Loucy (cell line): ENCODE measurements around the gene YBX2.

ENCODE experiments used
- H2AFZ ChIP-seq: fragments of 200-600 bp; sonication (generic); 2 replicates; pipeline ENCODE4 v1.6.0; 2016; ENCODE audit warnings: antibody characterized with exemption, mild to moderate bottlenecking, low read length, moderate library complexity
- H3F3A ChIP-seq: fragments of 200-600 bp; 2 replicates; pipeline ENCODE4 v1.6.0; 2016; ENCODE audit warnings: antibody characterized with exemption, low read depth, mild to moderate bottlenecking
- H3K27me3 ChIP-seq: fragments of 200-600 bp; sonication (generic); 2 replicates; pipeline ENCODE4 v1.6.1; 2014; ENCODE audit warnings: low read length, mild to moderate bottlenecking; ENCODE audit not compliant: insufficient read depth, poor library complexity, severe bottlenecking
- H3K36me3 ChIP-seq: fragments of 200-600 bp; sonication (generic); 2 replicates; pipeline ENCODE4 v1.6.1; 2016; ENCODE audit warnings: low read length; ENCODE audit not compliant: insufficient read depth
- H3K4me1 ChIP-seq: fragments of 200-600 bp; sonication (generic); 2 replicates; pipeline ENCODE4 v1.5.1; 2014; ENCODE audit warnings: low read length, mild to moderate bottlenecking; ENCODE audit not compliant: insufficient read depth, poor library complexity, severe bottlenecking
- H3K4me2 ChIP-seq: fragments of 200-600 bp; sonication (generic); 2 replicates; pipeline ENCODE4 v1.6.0; 2014; ENCODE audit warnings: antibody characterized with exemption, low read length, low read depth, mild to moderate bottlenecking; ENCODE audit not compliant: poor library complexity, severe bottlenecking
- H3K4me3 ChIP-seq: fragments of 200-600 bp; sonication (generic); 2 replicates; pipeline ENCODE4 v1.5.1; 2014; ENCODE audit warnings: low read length, mild to moderate bottlenecking, mixed read lengths; ENCODE audit not compliant: poor library complexity, severe bottlenecking
- H3K79me2 ChIP-seq: fragments of 200-600 bp; sonication (generic); 2 replicates; pipeline ENCODE4 v1.6.1; 2014; ENCODE audit warnings: low read length; ENCODE audit not compliant: insufficient read depth
- H3K9ac ChIP-seq: fragments of 200-600 bp; sonication (generic); 2 replicates; pipeline ENCODE4 v1.6.0; 2014; ENCODE audit warnings: mild to moderate bottlenecking, low read depth, low read length, moderate library complexity; ENCODE audit not compliant: poor library complexity, severe bottlenecking
- H3K9me2 ChIP-seq: fragments of 200-600 bp; sonication (generic); replicated peaks from 2 replicates; pipeline ENCODE4 v1.6.1; 2016; ENCODE audit warnings: low read depth, low read length, mixed read lengths
- H3K9me3 ChIP-seq: fragments of 200-600 bp; sonication (generic); 2 replicates; pipeline ENCODE4 v1.6.1; 2014; ENCODE audit warnings: mild to moderate bottlenecking, antibody characterized with exemption, low read length, low read depth; ENCODE audit not compliant: insufficient read depth
- H4K20me1 ChIP-seq: fragments of 200-600 bp; sonication (generic); 2 replicates; pipeline ENCODE4 v1.6.0; 2014; ENCODE audit warnings: antibody characterized with exemption, low read length, mild to moderate bottlenecking; ENCODE audit not compliant: insufficient read depth, poor library complexity, severe bottlenecking
- EZH2phosphoT487 ChIP-seq: fragments of 200-600 bp; IDR thresholded peaks from 2 replicates; pipeline ENCODE4 v1.6.1; 2018; ENCODE audit warnings: antibody characterized with exemption, mild to moderate bottlenecking, moderate library complexity, borderline replicate concordance
- TF ChIP-seq, protein P1 (sequence below): fragments of 200-600 bp; sonication (generic); conservative IDR thresholded peaks from 2 replicates; pipeline ENCODE4 v1.5.1; 2014; ENCODE audit warnings: mild to moderate bottlenecking, antibody characterized with exemption, low read length

Gene YBX2

DNA sequence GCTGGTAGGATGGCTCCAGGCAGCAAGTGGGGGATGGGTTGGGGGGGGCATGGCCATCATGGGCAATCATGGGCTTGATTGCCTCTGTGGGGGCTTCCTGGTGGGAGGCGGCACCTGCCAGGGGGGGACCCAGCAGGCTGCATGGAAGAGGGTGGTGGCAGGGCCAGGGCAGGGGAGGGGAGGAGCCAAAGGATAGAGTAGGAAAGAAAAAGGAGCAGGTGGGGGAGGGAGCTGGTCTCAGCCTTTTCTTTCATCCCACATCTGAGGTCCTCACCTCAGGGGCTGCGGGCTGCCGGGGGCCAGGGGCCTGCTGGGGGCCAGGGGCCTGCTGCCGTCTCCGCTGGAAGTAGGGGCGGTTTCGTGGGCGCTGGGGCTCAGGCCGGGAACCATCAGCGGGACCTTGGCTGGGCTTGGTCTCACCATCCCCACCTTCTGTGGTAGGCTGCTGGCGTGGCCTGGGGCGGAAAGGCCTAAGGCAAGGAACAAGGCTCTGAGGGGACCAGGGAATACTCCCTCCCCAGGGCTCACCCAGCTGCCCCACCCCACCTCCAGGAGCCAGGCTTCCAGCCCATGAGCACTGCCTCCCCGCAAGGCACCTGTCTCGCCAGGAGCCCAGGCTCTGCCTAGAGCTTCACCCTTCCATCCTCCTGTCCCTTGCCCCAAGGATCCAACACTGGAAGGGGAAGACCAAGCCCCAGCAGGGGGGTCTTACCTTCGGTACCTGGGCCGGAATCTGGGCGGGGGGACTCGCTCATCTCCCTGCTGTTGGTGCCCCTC, 5.0 kb downstream of the YBX2 start:
- Histone ChIP-seq H3F3A (no peaks in the 10 kb centered on the region), H3K9ac (no peak overlapping the region), H3K9me3 (no peaks in the 10 kb centered on the region), H3K4me1 (no peaks in the 10 kb centered on the region), H3K4me3 (no peak overlapping the region), H3K79me2 (no peaks in the 10 kb centered on the region), H4K20me1 (no peaks in the 10 kb centered on the region), H3K4me2 (no peak overlapping the region), H3K27me3 (no peaks in the 10 kb centered on the region), H3K36me3 (no peaks in the 10 kb centered on the region), H2AFZ (no peak overlapping the region), H3K9me2 (no peaks in the 10 kb centered on the region)
- TF ChIP-seq, protein P1, sequence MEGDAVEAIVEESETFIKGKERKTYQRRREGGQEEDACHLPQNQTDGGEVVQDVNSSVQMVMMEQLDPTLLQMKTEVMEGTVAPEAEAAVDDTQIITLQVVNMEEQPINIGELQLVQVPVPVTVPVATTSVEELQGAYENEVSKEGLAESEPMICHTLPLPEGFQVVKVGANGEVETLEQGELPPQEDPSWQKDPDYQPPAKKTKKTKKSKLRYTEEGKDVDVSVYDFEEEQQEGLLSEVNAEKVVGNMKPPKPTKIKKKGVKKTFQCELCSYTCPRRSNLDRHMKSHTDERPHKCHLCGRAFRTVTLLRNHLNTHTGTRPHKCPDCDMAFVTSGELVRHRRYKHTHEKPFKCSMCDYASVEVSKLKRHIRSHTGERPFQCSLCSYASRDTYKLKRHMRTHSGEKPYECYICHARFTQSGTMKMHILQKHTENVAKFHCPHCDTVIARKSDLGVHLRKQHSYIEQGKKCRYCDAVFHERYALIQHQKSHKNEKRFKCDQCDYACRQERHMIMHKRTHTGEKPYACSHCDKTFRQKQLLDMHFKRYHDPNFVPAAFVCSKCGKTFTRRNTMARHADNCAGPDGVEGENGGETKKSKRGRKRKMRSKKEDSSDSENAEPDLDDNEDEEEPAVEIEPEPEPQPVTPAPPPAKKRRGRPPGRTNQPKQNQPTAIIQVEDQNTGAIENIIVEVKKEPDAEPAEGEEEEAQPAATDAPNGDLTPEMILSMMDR: no peak
- TF ChIP-seq EZH2phosphoT487: no peak

- Histone ChIP-seq H3K36me3 (no peaks in the 10 kb centered on the region), H3F3A (0 out of 2 replicates have a peak, but pooled peaks cover 3% of the 10 kb centered on the region), H3K9me2 (no peaks in the 10 kb centered on the region), H3K9ac (no peak overlapping the region), H3K9me3 (no peaks in the 10 kb centered on the region), H3K79me2 (no peaks in the 10 kb centered on the region), H3K27me3 (no peaks in the 10 kb centered on the region), H3K4me2 (no peak overlapping the region), H3K4me1 (peaks cover 13% of the 10 kb centered on the region), H4K20me1 (no peaks in the 10 kb centered on the region), H3K4me3 (no peak overlapping the region), H2AFZ (no peak overlapping the region)
- TF ChIP-seq EZH2phosphoT487: no peak
- TF ChIP-seq, protein P1: no peak
Measured at GRCh38 chr17:7285679-7286078, 8.8 kb downstream of the YBX2 start.

- Histone ChIP-seq H3K4me3 (no peak overlapping the region), H3K79me2 (no peaks in the 10 kb centered on the region), H3K9me3 (no peaks in the 10 kb centered on the region), H3K4me1 (peaks cover 13% of the 10 kb centered on the region), H3K27me3 (no peaks in the 10 kb centered on the region), H3K4me2 (no peak overlapping the region), H3K9ac (no peak overlapping the region), H2AFZ (no peak overlapping the region), H3K36me3 (no peaks in the 10 kb centered on the region), H3K9me2 (no peaks in the 10 kb centered on the region), H3F3A (0 out of 2 replicates have a peak, but pooled peaks cover 3% of the 10 kb centered on the region), H4K20me1 (no peaks in the 10 kb centered on the region)
- no peak for TF ChIP-seq EZH2phosphoT487
- TF ChIP-seq, protein P1: no peak
Measured at GRCh38 chr17:7284911-7285310, 9.5 kb downstream of the YBX2 start.
